NCI-H2227 (cell line): Measurements from ENCODE around the gene KRTAP4-3.
"Not testable (repeated sequence)": the region's sequence is repeated elsewhere in the genome, so short reads cannot be mapped to it uniquely, and the experiment has no call there.

ENCODE experiments used
- DNase-seq: peaks from one replicate; lab custom pipeline; 2025; ENCODE audit not compliant: unreplicated experiment; lab: John Stamatoyannopoulos, UW

The KRTAP4-3 gene

DNA sequence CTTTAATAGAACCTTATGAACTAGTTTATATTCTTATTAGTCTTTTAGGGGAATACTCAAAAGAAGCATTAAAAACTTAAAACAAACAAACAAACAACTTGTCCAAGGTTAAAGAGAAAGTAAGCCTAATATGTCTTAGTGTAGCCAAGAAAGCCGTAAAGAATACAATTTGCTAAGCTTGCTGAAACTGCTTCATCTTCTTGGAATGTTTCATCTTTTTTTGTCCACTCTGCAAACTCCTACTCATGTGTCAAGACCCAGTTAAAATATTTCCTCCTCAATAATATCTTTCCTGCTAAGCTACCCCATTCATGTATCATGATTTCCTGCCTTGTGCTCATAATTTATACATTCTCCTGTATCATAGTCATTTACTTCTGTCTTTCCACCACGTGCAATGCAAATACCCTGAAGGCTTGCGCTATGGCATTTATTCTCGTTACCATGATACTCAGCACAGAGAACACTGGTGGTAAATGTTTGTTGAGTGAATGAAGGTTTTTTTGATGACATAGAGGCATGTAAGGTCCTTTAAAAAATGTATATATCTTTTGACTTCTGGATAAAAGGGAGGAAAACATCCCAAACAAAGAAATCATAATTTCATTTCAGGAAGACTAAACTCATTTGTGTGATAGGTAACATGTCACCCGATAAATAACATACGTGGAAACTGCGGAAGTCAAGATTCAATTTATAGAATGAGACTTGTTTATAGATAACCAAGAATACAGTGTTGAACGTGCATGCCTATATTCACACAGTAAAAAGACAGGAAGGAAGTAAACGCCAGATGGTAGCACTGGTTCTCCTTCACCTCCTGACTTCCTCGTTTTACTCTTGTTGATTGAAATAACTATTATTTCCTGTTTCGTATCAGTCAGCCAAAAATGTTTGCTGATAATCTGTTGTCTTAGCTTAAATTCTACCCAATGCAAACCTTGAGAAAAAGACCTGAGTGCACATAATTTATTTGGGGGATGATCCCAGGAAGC is 48.0 kb downstream of the KRTAP4-3 start:
- DNase-seq, result not testable (repeated sequence)

DNA sequence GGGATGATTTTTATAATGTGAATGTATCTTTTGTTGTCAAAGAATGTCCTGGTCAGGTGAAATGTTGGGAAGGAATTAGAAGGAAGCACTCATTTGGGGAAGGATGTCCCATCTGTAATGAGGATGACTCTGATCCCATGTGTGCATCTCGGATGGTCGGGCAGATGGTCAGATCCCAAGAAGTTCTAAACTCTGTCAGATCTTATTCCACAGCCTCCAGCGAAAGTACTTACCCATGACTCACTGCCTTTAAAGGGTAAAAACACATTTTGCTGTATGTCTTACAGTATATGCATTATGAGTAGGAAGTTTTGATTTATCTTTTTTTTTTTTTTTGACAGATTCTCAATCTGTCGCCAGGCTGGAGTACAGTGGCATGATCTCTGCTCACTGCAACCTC is 49.3 kb downstream of the KRTAP4-3 start:
- DNase-seq, result no peak

DNA sequence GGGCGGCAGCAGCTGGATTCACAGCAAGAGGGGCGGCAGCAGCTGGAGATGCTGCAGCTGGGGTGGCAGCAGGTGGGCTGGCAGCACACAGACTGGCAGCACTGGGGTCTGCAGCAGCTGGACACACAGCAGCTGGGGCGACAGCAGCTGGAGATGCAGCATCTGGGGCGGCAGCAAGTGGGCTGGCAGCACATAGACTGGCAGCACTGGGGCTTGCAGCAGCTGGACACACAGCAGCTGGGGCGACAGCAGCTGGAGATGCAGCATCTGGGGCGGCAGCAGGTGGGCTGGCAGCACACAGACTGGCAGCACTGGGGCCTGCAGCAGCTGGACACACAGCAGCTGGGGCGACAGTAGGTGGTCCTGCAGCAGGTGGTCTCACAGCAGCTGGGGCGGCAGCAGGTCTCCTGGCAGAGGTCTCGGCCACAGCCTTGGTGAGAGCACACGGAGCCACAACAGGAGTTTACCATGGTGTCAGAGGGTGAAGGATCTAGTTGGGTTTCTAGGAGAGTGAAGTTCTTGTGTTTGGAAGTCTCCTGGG is 50.1 kb downstream of the KRTAP4-3 start, which contains the start of gene KRTAP4-11:
Gene KRTAP4-11 (minus strand): TSS at position 528 of the 541 bp plus-strand sequence. CDS start 58 bp downstream, at position 470.
- not testable (repeated sequence) for DNase-seq
